Immature natural killer cell (primary cell): ENCODE measurements around the gene VWA3A. TPM values are rescaled to one million over a fixed set of nuclear protein-coding genes. Genes with fewer than 3 reads are reported as not detected.
A peak's percentile ranks its signal among the peaks of the same experiment; 100 is the strongest.

Source experiments
- DNase-seq, 3 donors: peaks; one replicate each; pipeline ENCODE4 v3.0.0; 2022; ENCODE audit warnings: mixed read lengths in 1 of 3
- H3K27ac Mint-ChIP-seq, 6 donors: one replicate each; pipeline ENCODE4 v1.8.0; 2020; ENCODE audit warnings: mixed read lengths in 6 of 6, mild to moderate bottlenecking in 5 of 6, inconsistent platforms in 4 of 6, moderate library complexity in 3 of 6
- H3K27me3 Mint-ChIP-seq, 3 donors: one replicate each; pipeline ENCODE4 v1.8.0; 2020 to 2021; ENCODE audit warnings: low read depth in 3 of 3, mild to moderate bottlenecking in 3 of 3, mixed read lengths in 3 of 3, moderate library complexity in 3 of 3, inconsistent platforms in 1 of 3
- H3K36me3 Mint-ChIP-seq, 3 donors: one replicate each; pipeline ENCODE4 v1.8.0; 2020; ENCODE audit warnings: mixed read lengths in 3 of 3, inconsistent platforms in 2 of 3, mild to moderate bottlenecking in 2 of 3
- H3K4me1 Mint-ChIP-seq, 2 donors: one replicate each; pipeline ENCODE4 v1.8.0; 2020; ENCODE audit warnings: inconsistent platforms in 2 of 2, mild to moderate bottlenecking in 2 of 2, mixed read lengths in 2 of 2, moderate library complexity in 1 of 2
- H3K4me3 Mint-ChIP-seq, 5 donors: one replicate each; pipeline ENCODE4 v1.8.0; 2020; ENCODE audit warnings: mild to moderate bottlenecking in 5 of 5, mixed read lengths in 5 of 5, inconsistent platforms in 3 of 5, moderate library complexity in 3 of 5
- H3K9me3 Mint-ChIP-seq, 6 donors: one replicate each; pipeline ENCODE4 v1.8.0; 2020; ENCODE audit warnings: mild to moderate bottlenecking in 6 of 6, mixed read lengths in 6 of 6, inconsistent platforms in 4 of 6, moderate library complexity in 3 of 6
- polyA plus RNA-seq, 3 donors: library from polyadenylated mRNA; unstranded; fragments of 300-500 nt; fragmentation: Illumina TruSeq; gene quantifications; one replicate each; pipeline ENCODE4 v1.2.3, GENCODE V29; 2021

Gene VWA3A
- polyA plus RNA-seq, 3 donors from 2014 or later = not detected

DNA sequence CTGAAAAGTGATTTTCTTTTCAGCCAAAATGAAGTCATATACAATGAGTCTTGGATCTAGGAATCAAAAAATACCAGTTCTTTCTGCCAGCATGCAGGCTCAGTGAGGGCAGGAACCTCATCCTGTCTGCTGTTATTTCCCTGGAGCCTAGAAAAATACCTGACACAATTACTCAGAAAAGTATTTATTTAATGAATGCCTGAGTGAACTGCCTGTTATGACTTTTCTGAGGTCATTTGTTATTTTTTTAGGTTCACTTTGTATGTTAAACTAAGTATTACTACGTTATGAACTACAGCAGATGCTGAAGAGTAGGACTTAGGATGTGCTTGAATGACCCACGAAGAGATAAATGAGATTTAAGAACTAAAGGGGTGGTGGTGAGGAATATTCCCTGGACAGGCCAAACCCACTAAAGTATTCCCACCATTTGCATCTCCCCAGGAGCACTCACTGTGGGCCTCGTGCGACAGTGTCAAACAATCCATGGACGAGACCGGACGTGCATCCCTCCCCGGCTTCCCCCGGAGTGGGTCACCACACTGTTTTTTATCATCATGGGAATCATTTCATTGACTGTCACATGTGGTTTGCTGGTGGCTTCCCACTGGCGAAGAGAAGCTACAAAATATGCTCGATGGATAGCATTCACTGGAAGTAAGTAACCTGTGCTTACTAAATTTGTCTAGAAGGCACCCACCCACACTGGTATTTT, 17.1 kb upstream of the VWA3A start:
- Mint-ChIP-seq H3K4me3 (no peak overlapping the region), H3K36me3 (no peaks in the 10 kb centered on the region), H3K9me3 (no peaks in the 10 kb centered on the region), H3K27ac (no peak overlapping the region), H3K4me1 (peaks cover 0 to 3% of the 10 kb centered on the region in 2 donors), H3K27me3 (no peaks in the 10 kb centered on the region)
- no peak for DNase-seq

DNA sequence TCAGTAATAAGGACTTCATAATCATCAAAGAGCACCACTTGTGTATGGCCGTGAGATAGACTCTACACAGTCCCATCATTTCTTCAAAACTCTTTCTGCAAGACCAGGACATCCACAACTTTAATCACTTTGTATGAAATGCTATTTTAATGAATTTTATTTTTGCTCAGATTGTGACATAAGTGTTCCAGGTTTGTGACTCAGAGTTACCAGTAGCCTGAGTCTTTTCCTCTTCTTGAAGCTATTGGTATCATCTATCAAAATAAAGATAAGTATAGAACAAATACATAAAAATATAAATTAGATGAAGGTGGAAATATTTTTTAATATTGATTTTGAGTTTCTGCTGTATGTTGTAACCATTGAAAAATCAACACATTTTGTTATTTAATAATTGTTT, 16.6 kb upstream of the VWA3A start:
- Mint-ChIP-seq H3K9me3 (no peaks in the 10 kb centered on the region), H3K27me3 (no peaks in the 10 kb centered on the region), H3K4me3 (no peak overlapping the region), H3K4me1 (peaks cover 0 to 3% of the 10 kb centered on the region in 2 donors), H3K36me3 (no peaks in the 10 kb centered on the region), H3K27ac (no peak overlapping the region)
- no peak for DNase-seq

DNA sequence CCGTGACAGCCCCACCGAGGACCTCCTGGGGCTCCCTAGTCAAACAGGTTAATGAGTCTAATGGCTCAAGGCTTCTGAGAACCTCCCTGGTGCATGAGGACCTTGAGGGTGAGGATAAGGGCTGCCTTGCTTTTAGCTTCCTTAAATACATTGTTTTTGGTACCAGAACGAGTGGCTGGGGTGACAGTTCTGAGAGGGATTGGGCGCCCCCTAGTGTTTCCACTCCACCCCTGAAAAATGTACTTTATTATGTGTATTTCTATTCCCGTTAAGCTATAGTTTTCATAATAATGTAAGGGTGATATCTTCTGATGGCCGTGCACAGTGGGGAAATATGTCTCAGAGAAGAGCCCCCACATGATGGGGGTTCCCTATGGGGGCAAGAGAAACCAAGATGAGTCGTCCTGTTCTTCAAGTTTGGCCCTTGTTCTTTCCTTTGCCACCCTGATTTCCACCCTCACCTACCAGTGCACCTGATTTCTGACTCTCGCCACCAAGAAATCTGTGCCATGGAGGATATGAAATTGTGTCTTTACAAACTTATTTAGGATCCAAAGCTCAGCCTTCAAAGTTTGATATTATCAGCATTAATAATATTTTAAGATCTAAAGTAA, 14.5 kb upstream of the VWA3A start:
- H3K36me3 Mint-ChIP-seq = no peaks in the 10 kb centered on the region
- H3K9me3 Mint-ChIP-seq = no peaks in the 10 kb centered on the region
- no peaks in the 10 kb centered on the region for H3K27me3 Mint-ChIP-seq
- H3K4me1 Mint-ChIP-seq = peaks cover 0 to 1% of the 10 kb centered on the region in 2 donors
- H3K4me3 Mint-ChIP-seq = no peak overlapping the region
- no peak overlapping the region for H3K27ac Mint-ChIP-seq
- DNase-seq = peak; percentile 46 to 59 (median 50)

DNA sequence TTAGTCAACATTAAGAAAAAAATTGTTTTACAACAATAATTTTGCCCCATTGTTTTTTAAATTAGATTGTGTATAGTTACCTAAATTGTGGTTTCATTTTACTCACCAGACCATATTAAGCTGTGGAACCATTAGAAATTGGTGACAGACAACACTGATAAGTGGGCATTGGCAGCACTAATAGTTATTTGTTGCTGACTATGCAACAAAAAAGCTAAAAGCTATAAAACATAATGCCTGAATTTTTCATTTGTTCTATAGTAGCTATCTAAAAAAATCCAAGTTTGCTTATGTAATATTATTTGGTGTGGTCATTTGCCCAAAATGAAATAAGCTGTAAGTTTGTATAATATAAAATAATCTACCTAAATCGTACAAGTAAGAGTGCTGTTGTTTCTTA, 13.7 kb upstream of the VWA3A start:
- H3K36me3 Mint-ChIP-seq = no peaks in the 10 kb centered on the region
- no peak for DNase-seq
- no peaks in the 10 kb centered on the region for H3K9me3 Mint-ChIP-seq
- no peak overlapping the region for H3K27ac Mint-ChIP-seq
- no peaks in the 10 kb centered on the region for H3K27me3 Mint-ChIP-seq
- no peak overlapping the region for H3K4me3 Mint-ChIP-seq
- H3K4me1 Mint-ChIP-seq = no peaks in the 10 kb centered on the region

DNA sequence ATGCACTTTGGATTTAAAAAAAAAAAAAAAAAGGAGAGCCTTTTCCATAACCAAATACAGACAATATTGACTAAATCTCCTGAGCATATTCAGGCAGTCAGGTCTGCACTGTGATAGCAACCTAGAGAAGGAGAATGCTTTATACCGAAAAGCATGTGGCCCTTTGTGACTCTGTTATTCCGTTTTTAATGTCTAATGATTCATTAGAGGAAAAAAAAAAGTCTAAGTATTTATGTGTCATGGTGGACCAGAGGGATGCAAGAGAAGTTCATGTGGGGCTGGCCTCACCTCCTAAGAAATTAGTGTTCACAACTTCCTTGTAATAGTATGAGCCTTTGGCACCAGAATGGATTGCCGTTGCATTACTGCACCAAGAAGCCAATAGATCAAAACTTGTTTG, 11.3 kb upstream of the VWA3A start:
- DNase-seq = no peak
- Mint-ChIP-seq H3K27ac (no peak overlapping the region), H3K36me3 (peaks cover 6 to 9% (median 6%) of the 10 kb centered on the region in 3 donors), H3K9me3 (no peaks in the 10 kb centered on the region), H3K4me1 (no peaks in the 10 kb centered on the region), H3K27me3 (no peaks in the 10 kb centered on the region), H3K4me3 (no peak overlapping the region)

DNA sequence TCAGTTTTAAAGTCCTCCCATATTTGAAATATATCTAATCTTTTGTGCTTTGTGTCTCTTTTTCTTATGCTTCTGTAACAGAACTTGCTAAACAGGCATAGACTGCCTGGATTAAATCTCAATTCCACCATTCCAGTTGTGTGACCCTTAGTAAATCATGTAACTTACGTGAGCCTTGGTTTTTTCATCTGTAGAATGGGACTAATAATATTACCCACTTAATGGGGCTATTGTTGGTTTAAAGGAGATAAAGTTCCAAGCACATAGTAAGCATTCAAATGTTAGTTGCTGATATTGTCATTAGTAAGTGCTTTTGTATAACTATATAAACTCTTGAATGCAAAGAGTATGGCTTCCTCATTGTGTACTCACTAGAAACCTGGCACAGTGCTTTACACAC, 5.9 kb upstream of the VWA3A start:
- Mint-ChIP-seq H3K4me3 (no peak overlapping the region), H3K9me3 (no peaks in the 10 kb centered on the region), H3K4me1 (no peaks in the 10 kb centered on the region), H3K36me3 (peaks cover 9 to 23% (median 22%) of the 10 kb centered on the region in 3 donors), H3K27ac (no peak overlapping the region), H3K27me3 (no peaks in the 10 kb centered on the region)
- no peak for DNase-seq

DNA sequence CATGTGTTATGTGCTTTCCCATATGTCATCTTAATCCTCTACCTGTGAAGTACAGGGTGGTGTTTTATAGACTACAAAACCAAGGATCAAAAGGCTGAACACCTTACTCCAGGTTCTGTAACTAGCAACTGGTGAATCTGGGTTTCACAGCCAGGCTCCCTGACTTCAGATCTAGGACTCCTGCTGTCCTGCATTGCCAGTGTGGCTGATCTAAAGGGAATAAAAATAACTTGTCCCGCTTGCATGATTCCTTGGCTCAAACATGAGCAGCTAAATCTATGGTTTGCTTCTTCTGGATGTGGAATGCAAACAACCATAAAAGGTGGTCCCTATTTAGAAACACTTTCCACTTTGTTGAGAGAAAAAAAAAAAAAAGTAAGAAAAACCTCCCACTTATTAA, 3.7 kb upstream of the VWA3A start:
- Mint-ChIP-seq H3K27ac (no peak overlapping the region), H3K36me3 (peaks cover 9 to 23% (median 22%) of the 10 kb centered on the region in 3 donors), H3K4me1 (no peaks in the 10 kb centered on the region), H3K4me3 (no peak overlapping the region), H3K27me3 (peaks cover 0 to 7% (median 2%) of the 10 kb centered on the region in 3 donors), H3K9me3 (no peaks in the 10 kb centered on the region)
- no peak for DNase-seq

DNA sequence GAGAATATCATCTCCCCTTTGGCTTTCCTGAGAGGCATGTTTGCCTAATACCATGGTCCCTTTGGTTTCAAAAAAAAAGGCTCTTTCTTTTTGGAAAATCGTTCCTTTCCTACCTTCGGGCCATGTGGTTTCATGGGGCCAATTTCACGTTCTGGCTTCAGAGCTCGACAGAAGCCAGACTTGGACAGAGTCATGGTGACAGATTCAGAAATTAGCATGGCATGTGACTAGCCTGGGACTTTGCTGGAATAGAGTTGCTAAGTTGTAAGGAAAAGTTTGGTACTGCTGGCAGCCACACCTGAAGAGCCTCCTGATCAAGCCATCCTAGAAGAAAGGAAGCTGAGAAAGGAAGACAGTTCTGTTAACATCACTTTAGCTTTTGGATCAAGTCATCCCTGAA, 2.4 kb upstream of the VWA3A start:
- Mint-ChIP-seq H3K4me3 (no peak overlapping the region), H3K36me3 (peaks cover 9 to 23% (median 22%) of the 10 kb centered on the region in 3 donors), H3K9me3 (no peaks in the 10 kb centered on the region), H3K27me3 (peaks cover 0 to 7% (median 2%) of the 10 kb centered on the region in 3 donors), H3K27ac (no peak overlapping the region), H3K4me1 (no peaks in the 10 kb centered on the region)
- DNase-seq = no peak

DNA sequence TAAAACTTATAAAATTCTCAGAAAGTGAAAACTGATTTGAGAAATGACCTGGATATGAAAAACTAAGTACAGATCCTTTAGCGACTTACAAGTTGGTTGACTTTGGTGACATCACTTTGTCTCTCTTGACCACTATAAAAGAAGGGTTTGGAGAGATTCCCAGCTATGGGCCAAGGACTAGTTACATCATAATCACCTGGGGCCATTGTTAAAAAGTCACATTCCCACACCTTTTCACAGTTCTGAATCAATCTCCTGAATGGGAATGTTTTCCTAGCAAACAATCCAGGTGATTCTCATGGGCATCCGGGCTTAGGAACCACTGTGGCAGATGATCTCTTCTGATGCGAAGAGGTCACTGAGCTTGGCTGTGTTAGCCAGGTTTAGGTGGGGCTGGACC, 620 bp upstream of the VWA3A start:
- H3K36me3 Mint-ChIP-seq = peaks cover 0 to 12% (median 9%) of the 10 kb centered on the region in 3 donors
- H3K27me3 Mint-ChIP-seq = peaks cover 0 to 17% (median 5%) of the 10 kb centered on the region in 3 donors
- H3K4me3 Mint-ChIP-seq = no peak overlapping the region
- H3K4me1 Mint-ChIP-seq = no peaks in the 10 kb centered on the region
- DNase-seq = no peak
- no peak overlapping the region for H3K27ac Mint-ChIP-seq
- no peaks in the 10 kb centered on the region for H3K9me3 Mint-ChIP-seq

DNA sequence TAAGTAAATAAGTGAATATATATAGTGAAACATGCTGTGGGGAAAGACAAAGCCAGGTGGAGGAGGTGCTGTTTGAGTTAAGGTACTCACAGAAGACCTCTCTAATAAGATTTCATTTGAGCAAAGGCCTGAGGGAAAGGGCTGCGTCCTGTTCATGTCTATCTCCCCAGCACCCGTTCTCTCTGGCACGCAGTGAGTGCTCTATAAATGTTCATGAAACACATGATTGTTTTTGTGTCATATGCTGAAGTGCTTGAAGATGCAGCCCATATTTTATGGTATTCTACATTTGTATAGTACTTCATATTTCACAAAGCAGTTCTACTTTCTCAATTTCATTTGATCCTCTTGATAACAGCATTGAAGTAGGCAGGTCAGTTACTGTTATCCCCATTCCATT, 990 bp downstream of the VWA3A start:
- DNase-seq = no peak

DNA sequence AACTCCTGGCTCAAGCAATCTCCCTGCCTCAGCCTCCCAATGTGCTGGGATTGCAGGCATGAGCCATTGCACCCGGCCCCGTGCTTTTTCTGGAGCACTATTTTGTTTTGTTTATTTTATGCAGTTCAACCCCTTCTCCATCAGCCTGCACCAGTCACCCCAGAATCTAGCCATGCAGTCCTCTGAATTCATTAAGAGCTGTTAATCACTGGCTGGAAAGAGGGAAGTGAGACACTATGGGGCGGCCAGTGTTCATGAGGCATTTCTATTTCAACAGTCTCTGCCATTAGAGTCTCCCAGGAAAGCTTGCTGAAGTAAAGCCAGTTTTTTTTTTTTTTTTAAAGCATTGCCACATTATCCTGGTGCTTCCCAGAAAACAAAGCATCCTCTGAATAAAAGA, 1.7 kb downstream of the VWA3A start:
- H3K4me3 Mint-ChIP-seq = no peak overlapping the region
- H3K27ac Mint-ChIP-seq = no peak overlapping the region
- peaks cover 0 to 12% (median 0%) of the 10 kb centered on the region in 3 donors for H3K36me3 Mint-ChIP-seq
- H3K27me3 Mint-ChIP-seq = peaks cover 2 to 19% (median 8%) of the 10 kb centered on the region in 3 donors
- no peak for DNase-seq
- no peaks in the 10 kb centered on the region for H3K9me3 Mint-ChIP-seq
- H3K4me1 Mint-ChIP-seq = no peaks in the 10 kb centered on the region

More for the DNA sequence above, 990 bp downstream of the VWA3A start:
- Mint-ChIP-seq H3K27me3 (peaks cover 0 to 19% (median 8%) of the 10 kb centered on the region in 3 donors), H3K27ac (no peak overlapping the region), H3K9me3 (no peaks in the 10 kb centered on the region), H3K4me1 (no peaks in the 10 kb centered on the region), H3K4me3 (no peak overlapping the region), H3K36me3 (peaks cover 0 to 12% (median 2%) of the 10 kb centered on the region in 3 donors)

DNA sequence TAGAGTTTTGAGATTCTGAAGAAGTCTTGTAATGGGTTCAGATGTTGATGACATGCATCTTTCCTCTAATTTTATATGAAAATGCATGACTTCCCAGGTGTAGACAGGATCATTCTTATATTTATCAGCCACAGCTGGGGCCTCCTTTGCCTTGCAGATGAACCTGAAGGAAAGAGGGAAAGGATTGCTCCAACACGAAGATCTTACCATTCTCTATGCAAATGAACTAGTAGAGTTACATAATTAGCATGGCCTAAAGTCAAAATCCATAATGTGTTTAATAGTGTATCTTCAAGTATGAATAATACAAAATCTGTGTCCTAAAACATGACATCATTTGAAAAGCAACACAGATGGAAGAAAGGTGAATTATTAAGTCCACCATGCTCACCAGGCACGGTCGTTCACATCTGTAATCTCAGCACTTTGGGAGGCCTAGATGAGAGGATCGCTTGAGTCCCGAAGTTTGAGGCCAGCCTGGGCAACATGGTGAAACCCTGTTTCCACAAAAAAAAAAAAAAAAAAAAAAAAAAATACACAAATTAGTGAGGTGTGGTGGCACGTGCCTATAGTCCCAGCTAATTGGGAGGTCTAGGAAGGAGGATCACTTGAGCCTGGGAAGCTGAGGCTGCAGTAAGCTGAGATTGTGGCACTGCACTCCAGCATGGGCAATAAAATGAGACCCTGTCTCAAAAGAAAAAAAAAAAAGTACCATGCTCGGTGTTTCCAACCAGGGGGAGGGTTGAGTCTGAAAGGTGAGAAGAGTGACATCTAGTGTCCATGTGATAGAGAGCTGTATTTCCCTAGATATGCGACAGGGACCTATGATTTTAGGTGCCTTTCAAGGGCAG, 6.3 kb downstream of the VWA3A start:
- Mint-ChIP-seq H3K27me3 (peaks cover 2 to 12% (median 7%) of the 10 kb centered on the region in 3 donors), H3K9me3 (no peaks in the 10 kb centered on the region), H3K4me3 (peak overlapping the region in 1 of 5 donors; percentile 38), H3K4me1 (no peaks in the 10 kb centered on the region), H3K36me3 (no peaks in the 10 kb centered on the region), H3K27ac (no peak overlapping the region)
- DNase-seq = peak in 2 of 3 donors; percentile 15 to 34

DNA sequence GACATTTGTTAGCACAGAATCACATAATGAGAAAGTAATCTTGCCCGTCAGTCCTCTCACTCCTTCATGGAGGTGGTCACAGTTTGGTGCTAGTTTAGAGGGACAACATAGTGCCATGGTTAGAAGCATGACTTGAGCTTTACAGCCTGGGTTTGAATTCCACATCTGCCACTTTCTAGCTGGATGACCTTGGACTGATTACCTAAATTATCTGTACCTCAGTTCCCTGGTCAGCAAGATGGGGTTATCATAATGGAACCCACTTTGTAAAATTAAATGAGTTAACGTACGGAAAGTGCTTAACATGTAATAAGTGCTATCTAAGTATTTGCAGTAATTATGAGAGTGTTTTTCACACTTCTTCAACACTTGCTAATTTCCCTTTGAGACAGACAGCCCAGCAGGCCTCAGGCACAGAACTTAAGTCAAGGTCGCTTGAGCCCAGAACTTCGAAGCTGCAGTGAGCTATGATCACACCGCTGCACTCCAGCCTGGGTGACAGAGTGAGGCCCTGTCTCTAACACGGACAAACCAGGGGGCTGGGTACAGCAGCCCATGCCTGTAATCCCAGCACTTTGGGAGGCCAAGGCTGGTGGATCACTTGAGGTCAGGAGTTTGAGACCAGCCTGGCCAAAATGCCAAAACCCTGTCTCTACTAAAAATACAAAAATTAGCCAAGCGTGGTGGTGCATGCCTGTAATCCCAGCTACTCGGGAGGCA, 7.1 kb downstream of the VWA3A start:
- H3K27me3 Mint-ChIP-seq = peaks cover 2 to 14% (median 7%) of the 10 kb centered on the region in 3 donors
- H3K36me3 Mint-ChIP-seq = no peaks in the 10 kb centered on the region
- DNase-seq = no peak
- H3K4me1 Mint-ChIP-seq = no peaks in the 10 kb centered on the region
- H3K9me3 Mint-ChIP-seq = no peaks in the 10 kb centered on the region
- H3K4me3 Mint-ChIP-seq = peak overlapping the region in 1 of 5 donors; percentile 38
- no peak overlapping the region for H3K27ac Mint-ChIP-seq
